Naive thymus-derived CD4-positive, alpha-beta T cell (primary cell): ENCODE measurements around the gene GCFC2. TPM values are rescaled to one million over a fixed set of nuclear protein-coding genes. Genes with fewer than 3 reads are reported as not detected.
A peak's percentile ranks its signal among the peaks of the same experiment; 100 is the strongest.

Source experiments
- ATAC-seq: fragments of 150-1000 bp; cut with Tn5 transposase; 2 replicates; pipeline ENCODE4 v1.10.0; 2021; ENCODE audit warnings: mild to moderate bottlenecking, moderate library complexity
- CTCF ChIA-PET: fragments of 350-600 bp; sonication (Branson Sonifier 250); formaldehyde crosslinking; loops from one replicate; lab custom pipeline; 2021; ENCODE audit warnings: antibody characterized with exemption; lab: Charles Lee
- POLR2A ChIA-PET: fragments of 350-600 bp; sonication (Branson Sonifier 250); formaldehyde crosslinking; loops from one replicate; lab custom pipeline; 2021; ENCODE audit warnings: antibody characterized with exemption, inconsistent platforms; lab: Charles Lee
- DNase-seq, 9 donors: peaks; one replicate each; pipeline versions ENCODE4 v3.0.0 to v3.0.0-alpha.2; 2020 to 2022; ENCODE audit warnings: mixed read lengths in 1 of 9
- H3K27ac ChIP-seq: one replicate; pipeline ENCODE4 v1.7.0; 2013; ENCODE audit warnings: mild to moderate bottlenecking, low read depth, low read length, moderate library complexity
- H3K27me3 ChIP-seq, 2 donors: one replicate each; pipeline ENCODE4 v1.7.0; 2013; ENCODE audit warnings: low read length in 2 of 2, mild to moderate bottlenecking in 2 of 2, moderate library complexity in 2 of 2; ENCODE audit not compliant: control insufficient read depth in 2 of 2, insufficient read depth in 2 of 2
- H3K36me3 ChIP-seq, 3 experiments: 1 replicate in 2 of 3; 2 replicates in 1 of 3; pipeline ENCODE4 v1.7.0; 2013; ENCODE audit warnings: low read length in 3 of 3, mild to moderate bottlenecking in 3 of 3, moderate library complexity in 1 of 3; ENCODE audit not compliant: insufficient read depth in 3 of 3, control insufficient read depth in 2 of 3
- H3K4me1 ChIP-seq, 2 donors: one replicate each; pipeline ENCODE4 v1.7.0; 2013; ENCODE audit warnings: low read length in 2 of 2, mild to moderate bottlenecking in 2 of 2, moderate library complexity in 1 of 2; ENCODE audit not compliant: control insufficient read depth in 2 of 2, insufficient read depth in 2 of 2
- H3K4me3 ChIP-seq: 2 replicates; pipeline ENCODE4 v1.7.0; 2013; ENCODE audit warnings: mild to moderate bottlenecking, low read length
- H3K9me3 ChIP-seq, 3 experiments: 1 replicate in 2 of 3; 2 replicates in 1 of 3; pipeline ENCODE4 v1.7.0; 2013; ENCODE audit warnings: low read length in 3 of 3; ENCODE audit not compliant: control insufficient read depth in 2 of 3
- H3K27ac Mint-ChIP-seq, 9 donors: one replicate each; pipeline ENCODE4 v1.8.0; 2020 to 2022; ENCODE audit warnings: mixed read lengths in 9 of 9, mild to moderate bottlenecking in 8 of 9, moderate library complexity in 5 of 9, inconsistent platforms in 2 of 9
- H3K27me3 Mint-ChIP-seq, 5 donors: one replicate each; pipeline ENCODE4 v1.8.0; 2021 to 2022; ENCODE audit warnings: mixed read lengths in 5 of 5, mild to moderate bottlenecking in 1 of 5
- H3K36me3 Mint-ChIP-seq, 5 donors: one replicate each; pipeline ENCODE4 v1.8.0; 2020 to 2022; ENCODE audit warnings: mixed read lengths in 5 of 5, mild to moderate bottlenecking in 3 of 5, inconsistent platforms in 1 of 5
- H3K4me1 Mint-ChIP-seq, 7 donors: one replicate each; pipeline ENCODE4 v1.8.0; 2020 to 2022; ENCODE audit warnings: mixed read lengths in 7 of 7, mild to moderate bottlenecking in 3 of 7, inconsistent platforms in 1 of 7
- H3K4me3 Mint-ChIP-seq, 10 donors: one replicate each; pipeline ENCODE4 v1.8.0; 2020 to 2022; ENCODE audit warnings: mild to moderate bottlenecking in 10 of 10, mixed read lengths in 10 of 10, moderate library complexity in 6 of 10, inconsistent platforms in 2 of 10
- H3K9me3 Mint-ChIP-seq, 11 donors: one replicate each; pipeline ENCODE4 v1.8.0; 2020 to 2022; ENCODE audit warnings: mixed read lengths in 11 of 11, mild to moderate bottlenecking in 4 of 11, inconsistent platforms in 1 of 11, moderate library complexity in 1 of 11
- intact Hi-C, 2 donors: fragments of 100-400 bp; cut with micrococcal nuclease; formaldehyde crosslinking; loops; one replicate each; pipeline ENCODE4 v1.15.1; 2023
- polyA plus RNA-seq, 2 donors: library from polyadenylated mRNA; unstranded; fragments of 300-500 nt; fragmentation: Illumina TruSeq; gene quantifications; one replicate each; pipeline ENCODE4 v1.2.3, GENCODE V29; 2021
- total RNA-seq, 6 experiments: library from RNA in 5 of 6; stranded (reverse) in 5 of 6; gene quantifications; 1 replicate in 5 of 6; 2 replicates in 1 of 6; pipeline ENCODE4 v1.2.3 and lab custom pipeline; 2021 to 2026

GCFC2 gene
- total and polyA plus RNA-seq, 7 experiments from 2014 or later: 15.8 to 31.7 (median 26.5) TPM

GRCh38 chr2:75633620-75634019, 77.1 kb downstream of the GCFC2 start:
- CTCF ChIA-PET: no interaction called here
- H3K27ac Mint-ChIP-seq: no peak overlapping the region
- Histone ChIP-seq H3K4me1 (no peaks in the 10 kb centered on the region), H3K27ac (no peak overlapping the region), H3K36me3 (no peaks in the 10 kb centered on the region), H3K27me3 (no peaks in the 10 kb centered on the region), H3K9me3 (no peaks in the 10 kb centered on the region), H3K4me3 (no peak overlapping the region)
- no peak for DNase-seq
- ATAC-seq: no peak
- H3K4me3 Mint-ChIP-seq: no peak overlapping the region
- intact Hi-C loops: no loop called here
- peaks cover 27 to 36% (median 32%) of the 10 kb centered on the region in 5 donors for H3K27me3 Mint-ChIP-seq
- no peaks in the 10 kb centered on the region for H3K9me3 Mint-ChIP-seq
- H3K4me1 Mint-ChIP-seq: no peaks in the 10 kb centered on the region
- POLR2A ChIA-PET: no interaction called here
- no peaks in the 10 kb centered on the region for H3K36me3 Mint-ChIP-seq

GRCh38 chr2:75632813-75633212, 77.9 kb downstream of the GCFC2 start:
- Mint-ChIP-seq H3K27ac (no peak overlapping the region), H3K4me1 (no peaks in the 10 kb centered on the region), H3K9me3 (no peaks in the 10 kb centered on the region), H3K36me3 (no peaks in the 10 kb centered on the region), H3K27me3 (peaks cover 23 to 34% (median 29%) of the 10 kb centered on the region in 5 donors), H3K4me3 (no peak overlapping the region)
- Histone ChIP-seq H3K4me1 (no peaks in the 10 kb centered on the region), H3K9me3 (no peaks in the 10 kb centered on the region), H3K4me3 (no peak overlapping the region), H3K27me3 (no peaks in the 10 kb centered on the region), H3K36me3 (no peaks in the 10 kb centered on the region), H3K27ac (no peak overlapping the region)
- ChIA-PET CTCF (interaction anchor here (1.1 to 1.4 kb wide), 2 partner anchors 8 to 11 kb away, joined by 3 to 4 read pairs; no protein-coding TSS in a partner anchor), POLR2A (no interaction called here)
- DNase-seq: no peak
- intact Hi-C loops: no loop called here
- ATAC-seq: no peak

DNA sequence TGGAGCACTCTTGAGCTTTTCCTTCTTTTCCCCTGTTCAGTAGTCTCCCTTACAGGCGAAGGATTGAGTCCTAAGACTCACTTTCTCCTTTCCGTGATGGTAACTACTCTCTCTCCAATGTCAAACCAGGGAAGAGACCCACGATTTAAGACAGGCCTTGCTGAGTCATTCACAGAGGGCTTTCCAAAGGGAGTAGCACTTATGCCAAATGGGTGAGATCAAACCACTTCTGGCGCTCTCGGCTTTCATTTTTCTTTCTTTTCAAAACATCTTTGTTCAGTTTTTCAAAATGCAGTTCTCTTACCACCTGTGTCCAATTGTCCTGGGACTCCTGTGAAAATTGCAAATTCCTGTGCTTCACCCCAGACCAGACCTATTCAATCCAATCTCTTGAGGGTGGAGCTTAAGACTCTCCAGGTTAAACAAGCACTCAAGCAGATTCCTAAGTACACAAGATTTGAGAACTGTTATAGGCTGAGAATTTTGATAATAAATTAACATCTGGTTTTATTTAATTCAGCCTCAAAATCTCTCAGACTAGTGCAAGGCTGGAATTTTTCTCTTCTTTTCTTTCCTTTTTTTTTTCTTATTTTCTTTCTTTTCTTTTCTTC, 78.5 kb downstream of the GCFC2 start:
- CTCF ChIA-PET: interaction anchor here (1.1 to 1.4 kb wide), 2 partner anchors 9 to 10 kb away, joined by 3 to 4 read pairs; no protein-coding TSS in a partner anchor
- Mint-ChIP-seq H3K4me3 (no peak overlapping the region), H3K27me3 (peaks cover 17 to 29% (median 23%) of the 10 kb centered on the region in 5 donors), H3K4me1 (no peaks in the 10 kb centered on the region), H3K27ac (no peak overlapping the region), H3K36me3 (no peaks in the 10 kb centered on the region), H3K9me3 (no peaks in the 10 kb centered on the region)
- no peak overlapping the region for H3K27ac ChIP-seq
- H3K27me3 ChIP-seq: no peaks in the 10 kb centered on the region
- no peak for ATAC-seq
- POLR2A ChIA-PET: no interaction called here
- no peak for DNase-seq
- no peak overlapping the region for H3K4me3 ChIP-seq
- no peaks in the 10 kb centered on the region for H3K36me3 ChIP-seq
- no peaks in the 10 kb centered on the region for H3K4me1 ChIP-seq
- no peaks in the 10 kb centered on the region for H3K9me3 ChIP-seq
- intact Hi-C loops: no loop called here

GRCh38 chr2:75627902-75628504, 82.7 kb downstream of the GCFC2 start:
- Mint-ChIP-seq H3K4me3 (no peak overlapping the region), H3K36me3 (no peaks in the 10 kb centered on the region), H3K9me3 (no peaks in the 10 kb centered on the region), H3K4me1 (no peaks in the 10 kb centered on the region), H3K27ac (no peak overlapping the region), H3K27me3 (peaks cover 16 to 38% (median 29%) of the 10 kb centered on the region in 5 donors)
- POLR2A ChIA-PET: interaction anchor here (0.5 kb wide), 1 partner anchor 593 kb away, joined by 3 read pairs; no protein-coding TSS in a partner anchor
- H3K36me3 ChIP-seq: no peaks in the 10 kb centered on the region
- CTCF ChIA-PET: interaction anchor here (0.5 to 1.1 kb wide), 5 partner anchors 9 to 1593 kb away, joined by 3 to 5 read pairs (median 4); partner anchors contain the start of gene MRPL19
- intact Hi-C loops: loop anchor here (1.0 to 10.0 kb wide), 5 partner anchors 161 to 936 kb away; no protein-coding TSS in a partner anchor
- no peaks in the 10 kb centered on the region for H3K4me1 ChIP-seq
- DNase-seq (peak in 7 of 9 donors; percentile 20 to 50 (median 38)), ATAC-seq (peak; percentile 79)
- H3K27ac ChIP-seq: no peak overlapping the region
- H3K9me3 ChIP-seq: no peaks in the 10 kb centered on the region
- H3K4me3 ChIP-seq: no peak overlapping the region
- no peaks in the 10 kb centered on the region for H3K27me3 ChIP-seq

- Mint-ChIP-seq H3K4me3 (no peak overlapping the region), H3K36me3 (no peaks in the 10 kb centered on the region), H3K27me3 (peaks cover 13 to 32% (median 29%) of the 10 kb centered on the region in 5 donors), H3K9me3 (no peaks in the 10 kb centered on the region), H3K27ac (no peak overlapping the region), H3K4me1 (no peaks in the 10 kb centered on the region)
- ATAC-seq: no peak
- ChIA-PET POLR2A (no interaction called here), CTCF (no interaction called here)
- Histone ChIP-seq H3K4me1 (no peaks in the 10 kb centered on the region), H3K4me3 (no peak overlapping the region), H3K9me3 (no peaks in the 10 kb centered on the region), H3K27me3 (no peaks in the 10 kb centered on the region), H3K27ac (no peak overlapping the region), H3K36me3 (no peaks in the 10 kb centered on the region)
- intact Hi-C loops: loop anchor here in 1 of 2 donors (10.0 kb wide), 1 partner anchor 928 kb away; no protein-coding TSS in a partner anchor
- DNase-seq: no peak
Measured at GRCh38 chr2:75622929-75623328, 87.8 kb downstream of the GCFC2 start.

DNA sequence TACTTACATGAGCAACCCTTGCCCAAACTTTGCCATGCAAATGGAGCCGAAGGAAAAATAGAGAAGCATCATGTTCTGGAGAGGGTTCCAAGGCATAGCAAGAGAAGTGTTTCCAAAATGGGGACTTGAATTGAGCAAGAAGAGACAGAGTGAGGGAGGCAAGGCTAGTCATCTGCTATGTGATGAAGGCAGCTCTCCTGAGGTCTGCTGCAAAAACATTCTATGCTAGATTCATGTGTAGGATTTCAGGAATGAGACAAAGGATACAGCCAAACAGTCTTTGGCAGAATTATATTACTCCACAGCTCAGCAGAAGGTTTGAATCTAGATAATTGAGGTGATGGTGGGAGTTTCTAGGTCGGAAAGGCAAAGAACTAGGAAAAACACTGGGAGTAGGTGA, 88.2 kb downstream of the GCFC2 start:
- H3K27ac ChIP-seq: no peak overlapping the region
- Mint-ChIP-seq H3K9me3 (peaks cover 0 to 1% (median 0%) of the 10 kb centered on the region in 11 donors), H3K27ac (no peak overlapping the region), H3K4me3 (no peak overlapping the region), H3K4me1 (no peaks in the 10 kb centered on the region), H3K27me3 (peaks cover 13 to 37% (median 28%) of the 10 kb centered on the region in 5 donors), H3K36me3 (peaks cover 0 to 3% (median 0%) of the 10 kb centered on the region in 5 donors)
- H3K4me1 ChIP-seq: no peaks in the 10 kb centered on the region
- H3K27me3 ChIP-seq: no peaks in the 10 kb centered on the region
- CTCF ChIA-PET: interaction anchor here (1.2 kb wide), 1 partner anchor 10 kb away, joined by 4 read pairs; no protein-coding TSS in a partner anchor
- no peak for ATAC-seq
- no peaks in the 10 kb centered on the region for H3K9me3 ChIP-seq
- intact Hi-C loops: loop anchor here in 1 of 2 donors (10.0 kb wide), 1 partner anchor 928 kb away; no protein-coding TSS in a partner anchor
- no peaks in the 10 kb centered on the region for H3K36me3 ChIP-seq
- POLR2A ChIA-PET: no interaction called here
- no peak overlapping the region for H3K4me3 ChIP-seq
- no peak for DNase-seq
